Neuronal stem cell (in vitro differentiated cells): ENCODE results near the gene CACHD1.

Experiments
- DNase-seq: peaks from one replicate; pipeline ENCODE4 v3.0.0-alpha.2; 2013; ENCODE audit warnings: low spot score
- H2AFZ ChIP-seq: one replicate; pipeline ENCODE4 v1.6.1; 2013; ENCODE audit warnings: mild to moderate bottlenecking, low read length, inconsistent platforms
- H2AK5ac ChIP-seq: 2 replicates; pipeline ENCODE4 v1.6.1; 2013; ENCODE audit warnings: low read depth, mild to moderate bottlenecking, inconsistent platforms, low read length, moderate library complexity, mixed read lengths
- H2BK120ac ChIP-seq: 2 replicates; pipeline ENCODE4 v1.6.1; 2013; ENCODE audit warnings: low read depth, mild to moderate bottlenecking, inconsistent platforms, low read length, moderate library complexity, mixed read lengths
- H2BK12ac ChIP-seq: one replicate; pipeline ENCODE4 v1.6.1; 2013; ENCODE audit warnings: low read length, inconsistent platforms
- H2BK15ac ChIP-seq: 2 replicates; pipeline ENCODE4 v1.6.1; 2013; ENCODE audit warnings: mild to moderate bottlenecking, low read length, inconsistent platforms, mixed read lengths
- H2BK5ac ChIP-seq: one replicate; pipeline ENCODE4 v1.6.1; 2013; ENCODE audit warnings: inconsistent platforms, mild to moderate bottlenecking, low read length, moderate library complexity
- H3K14ac ChIP-seq: one replicate; pipeline ENCODE4 v1.6.1; 2013; ENCODE audit warnings: low read length, inconsistent platforms
- H3K18ac ChIP-seq: 2 replicates; pipeline ENCODE4 v1.6.1; 2013; ENCODE audit warnings: low read length, inconsistent platforms
- H3K23ac ChIP-seq: 2 replicates; pipeline ENCODE4 v1.6.1; 2013; ENCODE audit warnings: low read depth, mild to moderate bottlenecking, mixed read lengths, low read length, inconsistent platforms; ENCODE audit not compliant: poor library complexity
- H3K27ac ChIP-seq: replicated peaks from 3 replicates; pipeline ENCODE4 v1.5.1; 2013; ENCODE audit warnings: low read length, inconsistent platforms
- H3K27me3 ChIP-seq, 3 experiments: 2 replicates each; pipeline ENCODE4 v1.6.1; 2013; ENCODE audit warnings: low read length in 3 of 3, mild to moderate bottlenecking in 2 of 3, inconsistent platforms in 1 of 3, low read depth in 1 of 3, mixed read lengths in 1 of 3, moderate library complexity in 1 of 3; ENCODE audit not compliant: control insufficient read depth in 3 of 3, insufficient read depth in 3 of 3
- H3K36me3 ChIP-seq, 2 donors: replicated peaks in 1 of 2; 2 replicates each; pipeline ENCODE4 v1.6.1; 2013; ENCODE audit warnings: low read length in 2 of 2; ENCODE audit not compliant: control insufficient read depth in 2 of 2, insufficient read depth in 2 of 2
- H3K4ac ChIP-seq: 2 replicates; pipeline ENCODE4 v1.6.1; 2013; ENCODE audit warnings: inconsistent platforms, mild to moderate bottlenecking, low read length, moderate library complexity
- H3K4me1 ChIP-seq, 2 donors: 1 replicate in 1 of 2; 2 replicates in 1 of 2; pipeline ENCODE4 v1.6.1; 2013; ENCODE audit warnings: low read length in 2 of 2, low read depth in 1 of 2; ENCODE audit not compliant: control insufficient read depth in 2 of 2, insufficient read depth in 1 of 2
- H3K4me2 ChIP-seq: one replicate; pipeline ENCODE4 v1.6.1; 2013; ENCODE audit warnings: mild to moderate bottlenecking, low read length, inconsistent platforms; ENCODE audit not compliant: insufficient read depth, poor library complexity, severe bottlenecking
- H3K4me3 ChIP-seq, 2 donors: 2 replicates each; pipeline ENCODE4 v1.5.1; 2013; ENCODE audit warnings: low read length in 2 of 2, mild to moderate bottlenecking in 2 of 2, inconsistent platforms in 1 of 2, moderate library complexity in 1 of 2
- H3K79me1 ChIP-seq: one replicate; pipeline ENCODE4 v1.6.1; 2013; ENCODE audit warnings: low read depth, mild to moderate bottlenecking, inconsistent platforms, low read length, moderate library complexity
- H3K9ac ChIP-seq: one replicate; pipeline ENCODE4 v1.6.1; 2013; ENCODE audit warnings: mild to moderate bottlenecking, low read depth, low read length, inconsistent platforms; ENCODE audit not compliant: poor library complexity
- H3K9me3 ChIP-seq, 2 donors: replicated peaks in 1 of 2; 2 replicates each; pipeline versions ENCODE3 to v1.6.1; 2013; ENCODE audit warnings: low read length in 2 of 2, mild to moderate bottlenecking in 2 of 2, inconsistent platforms in 1 of 2, low read depth in 1 of 2, mixed read lengths in 1 of 2, moderate library complexity in 1 of 2; ENCODE audit not compliant: control insufficient read depth in 2 of 2, insufficient read depth in 1 of 2
- H4K8ac ChIP-seq: one replicate; pipeline ENCODE4 v1.6.1; 2013; ENCODE audit warnings: low read depth, mild to moderate bottlenecking, inconsistent platforms, low read length, moderate library complexity
- H4K91ac ChIP-seq: one replicate; pipeline ENCODE4 v1.6.1; 2013; ENCODE audit warnings: low read length, low read depth, mild to moderate bottlenecking, inconsistent platforms; ENCODE audit not compliant: poor library complexity
- WGBS, 2 donors: extraction: QIAGEN DNeasy Blood & Tissue Kit; methylation state at CpG; one replicate each; pipeline ENCODE4 v1.1.7; 2013; ENCODE audit warnings: missing lambda C conversion rate in 2 of 2, mixed read lengths in 1 of 2; ENCODE audit not compliant: insufficient read length in 2 of 2, insufficient replicate concordance in 1 of 2; ENCODE audit errors: extremely low coverage in 2 of 2; 5-methylcytosine and 5-hydroxymethylcytosine counted together

Gene CACHD1

DNA sequence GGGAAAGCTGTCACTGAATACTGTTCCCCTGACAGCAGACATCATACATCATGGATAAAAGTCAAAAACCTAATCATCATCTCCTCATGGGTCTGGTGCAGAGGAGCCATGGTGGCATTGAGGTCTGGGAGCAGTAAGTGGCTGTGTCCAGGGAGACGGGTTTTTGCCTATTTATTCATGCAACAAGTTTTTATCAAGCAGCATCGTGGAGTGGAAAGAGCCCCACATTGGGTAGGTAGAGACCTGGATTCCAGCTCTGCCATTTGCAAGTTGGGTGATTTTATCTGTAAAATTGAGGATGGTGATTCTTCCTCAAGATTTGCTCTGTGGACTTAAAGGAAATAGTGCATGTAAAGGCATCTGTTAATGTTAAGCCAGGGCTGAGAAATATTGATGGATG, 4.2 kb downstream of the CACHD1 start:
- H3K4me3 ChIP-seq, result no peak overlapping the region
- no peaks in the 10 kb centered on the region for H3K79me1 ChIP-seq
- no CpG with 5 or more reads among the region's 2 CpGs for WGBS, 2 donors
- no peak overlapping the region for H2BK120ac ChIP-seq
- H3K36me3 ChIP-seq, result peaks cover 0 to 25% of the 10 kb centered on the region in 2 donors
- H2BK5ac ChIP-seq, result no peak overlapping the region
- no peak overlapping the region for H3K4ac ChIP-seq
- H2BK12ac ChIP-seq, result no peak overlapping the region
- no peak overlapping the region for H3K9ac ChIP-seq
- H3K14ac ChIP-seq, result no peak overlapping the region
- no peak overlapping the region for H2AFZ ChIP-seq
- peaks cover 16 to 35% of the 10 kb centered on the region in 2 donors for H3K4me1 ChIP-seq
- H4K91ac ChIP-seq, result no peak overlapping the region
- no peak overlapping the region for H3K27ac ChIP-seq
- no peaks in the 10 kb centered on the region for H3K9me3 ChIP-seq
- no peak overlapping the region for H3K18ac ChIP-seq
- H3K27me3 ChIP-seq, result peaks cover 0 to 6% (median 0%) of the 10 kb centered on the region in 3 experiments
- H2AK5ac ChIP-seq, result no peak overlapping the region
- no peak overlapping the region for H3K23ac ChIP-seq
- H4K8ac ChIP-seq, result no peak overlapping the region
- no peak overlapping the region for H3K4me2 ChIP-seq
- H2BK15ac ChIP-seq, result no peak overlapping the region
- no peak for DNase-seq

DNA sequence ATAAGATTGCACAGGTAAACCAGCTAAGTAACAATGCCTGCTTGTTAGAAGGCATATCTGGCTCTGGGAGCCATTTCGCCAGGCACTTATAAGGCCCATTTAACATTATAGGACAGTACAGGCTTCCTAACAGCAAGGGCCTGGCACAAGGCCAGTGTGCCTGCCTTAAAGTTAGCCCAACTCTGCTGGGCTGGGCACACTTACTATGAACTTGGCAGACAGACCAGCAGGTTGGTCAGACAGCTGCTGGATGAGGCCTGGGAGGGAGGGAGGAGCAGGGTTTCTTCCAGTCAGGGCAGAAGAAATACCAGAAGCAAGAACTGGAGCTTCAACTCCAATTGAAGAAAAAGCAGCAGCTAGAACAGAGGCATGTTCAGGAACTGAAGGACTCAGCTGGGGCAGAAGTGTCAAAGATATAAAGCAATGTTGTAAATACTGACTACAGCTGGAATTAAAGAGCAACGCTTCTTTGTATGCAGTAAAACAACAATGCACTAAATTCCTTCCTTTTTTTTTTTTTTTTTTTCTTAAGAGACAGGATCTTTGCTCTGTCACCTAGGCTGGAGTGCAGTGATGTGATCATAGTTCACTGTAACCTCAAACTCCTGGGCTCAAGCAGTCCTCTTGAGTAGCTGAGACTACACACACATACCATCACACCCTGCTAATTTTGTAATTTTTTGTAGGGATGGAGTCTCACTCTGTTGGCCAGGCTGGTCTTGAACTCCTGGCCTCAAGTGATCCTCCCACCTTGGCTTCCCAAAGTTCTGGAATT, 4.9 kb downstream of the CACHD1 start:
- Histone ChIP-seq H3K27ac (no peak overlapping the region), H3K4ac (no peak overlapping the region), H3K36me3 (peaks cover 0 to 25% of the 10 kb centered on the region in 2 donors), H3K27me3 (no peaks in the 10 kb centered on the region), H3K18ac (peak overlapping the region; percentile 31), H2AFZ (no peak overlapping the region), H3K23ac (no peak overlapping the region), H3K9ac (no peak overlapping the region), H3K4me2 (no peak overlapping the region), H2BK15ac (no peak overlapping the region), H4K91ac (no peak overlapping the region), H3K9me3 (no peaks in the 10 kb centered on the region), H2AK5ac (no peak overlapping the region), H3K14ac (no peak overlapping the region), H4K8ac (no peak overlapping the region), H3K4me1 (peaks cover 17 to 33% of the 10 kb centered on the region in 2 donors), H3K79me1 (no peaks in the 10 kb centered on the region), H3K4me3 (no peak overlapping the region), H2BK120ac (no peak overlapping the region), H2BK5ac (no peak overlapping the region), H2BK12ac (no peak overlapping the region)
- no peak for DNase-seq
- no CpG with 5 or more reads among the region's 2 CpGs for WGBS, 2 donors

DNA sequence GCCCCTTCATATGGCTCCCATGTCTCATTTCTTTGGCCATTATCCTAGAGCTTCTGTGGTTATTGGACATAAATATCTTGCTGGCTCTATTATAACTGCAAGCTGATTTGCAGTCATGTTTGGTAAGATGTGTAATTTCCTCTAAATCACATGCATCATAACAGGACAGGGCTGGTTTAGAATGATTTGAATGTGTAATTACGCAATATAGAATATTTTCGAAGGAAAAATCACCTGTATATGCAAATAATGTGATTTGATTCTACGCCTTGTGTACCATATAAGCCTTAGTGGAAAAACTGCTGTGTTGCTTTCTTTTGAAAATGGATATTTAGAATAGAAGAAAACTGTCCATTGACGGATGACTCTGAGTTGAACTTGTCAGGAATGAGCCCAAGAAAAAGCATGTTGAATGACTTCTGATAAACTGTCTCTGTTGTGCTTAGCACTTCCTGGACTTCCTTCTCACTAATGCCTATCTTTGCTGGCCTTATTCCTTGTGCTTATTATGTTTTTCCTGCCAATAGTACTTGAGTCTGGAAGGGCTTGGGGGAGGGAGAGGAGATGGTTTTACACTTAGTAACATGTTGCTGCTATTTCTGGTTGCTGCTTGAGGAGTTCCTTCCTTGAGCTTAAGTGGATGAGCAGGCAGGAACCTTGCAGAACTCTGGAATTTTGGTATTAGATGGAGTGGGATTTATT, 6.5 kb downstream of the CACHD1 start:
- no peak overlapping the region for H3K4ac ChIP-seq
- no peak overlapping the region for H2AFZ ChIP-seq
- H3K4me2 ChIP-seq, result no peak overlapping the region
- H2BK15ac ChIP-seq, result no peak overlapping the region
- H3K36me3 ChIP-seq, result peaks cover 0 to 25% of the 10 kb centered on the region in 2 donors
- H3K27ac ChIP-seq, result no peak overlapping the region
- no peak overlapping the region for H3K23ac ChIP-seq
- no peaks in the 10 kb centered on the region for H3K9me3 ChIP-seq
- no peak overlapping the region for H3K9ac ChIP-seq
- H2BK5ac ChIP-seq, result no peak overlapping the region
- H2BK12ac ChIP-seq, result no peak overlapping the region
- no peak overlapping the region for H3K4me3 ChIP-seq
- no peak for DNase-seq
- no peak overlapping the region for H4K8ac ChIP-seq
- no peak overlapping the region for H3K14ac ChIP-seq
- no peak overlapping the region for H4K91ac ChIP-seq
- no peaks in the 10 kb centered on the region for H3K79me1 ChIP-seq
- peaks cover 20 to 35% of the 10 kb centered on the region in 2 donors for H3K4me1 ChIP-seq
- no peaks in the 10 kb centered on the region for H3K27me3 ChIP-seq
- no peak overlapping the region for H2BK120ac ChIP-seq
- WGBS, 2 donors, result no CpG with 5 or more reads among the region's 4 CpGs
- no peak overlapping the region for H3K18ac ChIP-seq
- no peak overlapping the region for H2AK5ac ChIP-seq
